Measurements from ENCODE around the gene DUSP16.

The DUSP16 gene

DNA sequence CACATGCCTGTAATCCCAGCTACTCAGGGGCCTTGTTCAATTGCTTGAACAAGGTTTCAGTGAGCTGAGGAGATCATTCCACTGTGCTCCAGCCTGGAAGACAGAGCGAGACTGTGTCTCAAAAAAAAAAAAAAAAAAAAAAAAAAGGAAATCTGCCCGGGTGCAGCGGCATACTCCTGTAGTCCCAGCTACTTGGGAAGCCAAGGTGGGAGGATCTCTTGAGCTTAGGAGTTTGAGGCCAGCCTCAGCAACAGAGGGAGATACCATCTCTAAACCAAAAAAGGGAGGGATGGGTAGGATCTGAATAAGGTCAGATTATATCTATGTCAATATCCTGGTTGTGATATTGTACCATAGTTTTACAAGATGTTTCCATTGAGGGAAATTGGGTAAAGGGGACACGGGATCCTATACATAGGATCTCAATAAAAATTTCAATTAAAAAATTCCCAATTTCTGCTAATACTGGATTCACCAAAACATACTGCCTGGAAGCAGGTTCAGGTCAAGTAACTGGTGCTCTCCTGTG lies 129.4 kb downstream of the DUSP16 start:
- no peak for DNase-seq

DNA sequence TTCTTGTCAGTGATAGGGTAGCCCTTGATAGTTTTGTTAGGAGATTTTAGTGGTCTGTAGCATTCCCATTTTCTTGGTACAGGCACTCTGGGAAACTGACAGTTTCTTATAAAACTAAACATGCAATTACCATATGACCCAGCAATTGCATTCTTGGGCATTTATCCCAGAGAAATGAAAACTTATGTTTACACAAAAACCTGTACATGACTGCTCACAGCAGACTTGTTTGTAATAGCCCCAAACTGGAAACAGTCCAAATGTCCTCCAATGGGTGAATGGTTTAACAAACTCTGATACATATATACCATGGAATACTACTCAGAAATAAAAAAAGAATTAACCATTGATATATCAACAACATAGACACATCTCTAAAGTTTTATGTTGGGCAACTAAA lies 130.3 kb downstream of the DUSP16 start:
- no peak for DNase-seq

DNA sequence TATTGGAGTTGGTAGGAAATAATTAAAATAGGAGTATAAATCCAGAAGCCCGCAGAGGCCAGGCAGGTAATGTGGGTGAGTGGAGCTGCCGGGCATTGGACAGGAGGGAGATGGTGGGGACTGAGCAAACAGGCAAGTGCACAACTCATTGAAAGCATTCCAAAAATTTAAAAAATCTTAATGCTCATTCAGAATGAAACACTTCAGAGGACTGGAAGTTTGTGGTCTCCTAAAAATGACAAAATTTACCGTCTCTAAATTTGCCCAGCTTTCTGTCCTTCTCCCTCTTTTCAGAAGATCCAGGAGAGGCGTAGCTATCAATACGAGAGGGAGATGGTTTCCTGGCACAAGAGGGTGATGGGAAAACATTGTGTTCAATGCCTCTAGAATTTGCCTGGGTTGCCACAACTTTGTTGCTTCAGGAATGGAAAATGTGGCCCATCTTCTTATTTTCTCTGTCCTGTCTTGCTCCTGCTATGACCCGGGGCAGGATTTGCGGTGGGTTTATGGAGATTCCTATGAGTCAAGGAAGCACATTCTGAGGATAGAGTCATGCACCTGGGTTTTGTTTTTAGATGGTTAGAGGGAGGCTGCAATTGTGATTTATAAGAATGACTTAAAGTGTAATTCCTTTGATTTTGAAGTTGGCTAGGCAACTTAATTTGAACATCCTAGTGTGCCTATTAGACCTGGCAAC lies 133.6 kb downstream of the DUSP16 start:
- DNase-seq = no peak

DNA sequence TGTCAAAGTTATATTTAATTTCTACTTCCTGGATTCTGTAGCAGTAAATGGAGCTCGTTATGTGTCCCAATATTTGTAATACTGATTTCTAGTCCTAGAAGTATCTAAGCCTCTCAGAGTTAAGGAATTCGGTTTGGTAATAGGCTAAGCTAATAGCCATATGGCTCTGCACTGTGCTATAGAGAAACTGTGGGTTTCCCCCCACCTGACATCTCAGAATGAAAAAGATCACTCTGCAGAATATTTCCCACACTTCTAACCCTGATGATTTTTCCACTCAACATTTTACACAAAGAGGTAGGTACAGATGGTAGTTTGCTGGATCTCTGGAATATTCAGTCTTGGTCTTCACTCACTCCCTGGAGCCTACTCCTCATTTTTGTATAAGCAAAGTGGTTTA lies 134.6 kb downstream of the DUSP16 start:
- no peak for DNase-seq

DNA sequence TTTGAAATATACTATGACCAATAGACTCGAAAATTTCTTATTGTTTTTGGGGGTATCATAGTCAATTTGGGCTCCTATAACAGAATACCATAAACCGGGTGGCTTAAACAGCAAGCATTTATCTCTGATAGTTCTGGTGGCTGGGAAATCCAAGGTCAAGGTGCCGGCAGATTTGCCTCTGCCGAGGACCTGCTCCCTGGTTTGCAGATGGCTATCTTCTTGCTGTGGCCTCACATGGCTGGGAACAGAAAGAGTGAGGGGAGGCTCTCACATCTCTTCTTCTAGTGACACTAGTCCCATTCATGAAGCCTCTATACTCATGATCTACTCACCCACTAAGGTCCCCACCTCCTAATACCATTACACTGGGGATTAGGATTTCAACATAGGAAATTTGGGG lies 135.1 kb downstream of the DUSP16 start:
- no peak for DNase-seq

GRCh38 chr12:12425616-12426015 lies 137.0 kb downstream of the DUSP16 start:
- DNase-seq = no peak

GRCh38 chr12:12425001-12425400 lies 137.7 kb downstream of the DUSP16 start:
- DNase-seq = no peak
